ENCODE results near the gene ZSWIM1.

DNA sequence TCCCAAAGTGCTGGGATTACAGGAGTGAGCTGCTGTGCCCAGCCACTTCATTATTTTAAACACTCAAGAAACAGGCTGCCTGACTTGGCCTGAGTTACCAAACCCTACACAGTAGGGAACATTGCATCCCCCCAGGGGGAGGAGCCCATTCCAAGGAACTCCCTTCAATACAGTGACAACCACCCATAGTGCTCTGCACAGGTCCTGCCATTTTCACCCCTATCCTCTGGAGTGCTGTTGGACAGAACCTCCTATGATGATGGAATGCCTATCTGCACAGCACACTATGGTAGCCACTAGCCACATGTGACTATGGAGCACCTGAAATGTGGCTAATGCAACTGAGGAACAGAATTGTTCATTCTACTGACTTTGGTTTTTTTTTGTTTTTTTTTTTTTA, 35.6 kb upstream of the ZSWIM1 start:
- TF ChIP-seq ZNF274 (IDR thresholded peaks at IDR 0.05; ENCODE audit: low read depth, low read length): no peak
- no peak for TF ChIP-seq YY1 (IDR thresholded peaks at IDR 0.05; ENCODE audit: insufficient read depth, insufficient read length)
- TF ChIP-seq SUZ12 (IDR thresholded peaks at IDR 0.05; ENCODE audit: extremely low read depth, insufficient read depth, insufficient read length): no peak

Data from NT2/D1 (cell line).